Measurements from ENCODE around the gene APOM. TPM values are rescaled to one million over a fixed set of nuclear protein-coding genes. Genes with fewer than 3 reads are reported as not detected.

APOM gene
- total and polyA plus RNA-seq, 11 donors = 0.54 to 6.6 (median 1.8) TPM

DNA sequence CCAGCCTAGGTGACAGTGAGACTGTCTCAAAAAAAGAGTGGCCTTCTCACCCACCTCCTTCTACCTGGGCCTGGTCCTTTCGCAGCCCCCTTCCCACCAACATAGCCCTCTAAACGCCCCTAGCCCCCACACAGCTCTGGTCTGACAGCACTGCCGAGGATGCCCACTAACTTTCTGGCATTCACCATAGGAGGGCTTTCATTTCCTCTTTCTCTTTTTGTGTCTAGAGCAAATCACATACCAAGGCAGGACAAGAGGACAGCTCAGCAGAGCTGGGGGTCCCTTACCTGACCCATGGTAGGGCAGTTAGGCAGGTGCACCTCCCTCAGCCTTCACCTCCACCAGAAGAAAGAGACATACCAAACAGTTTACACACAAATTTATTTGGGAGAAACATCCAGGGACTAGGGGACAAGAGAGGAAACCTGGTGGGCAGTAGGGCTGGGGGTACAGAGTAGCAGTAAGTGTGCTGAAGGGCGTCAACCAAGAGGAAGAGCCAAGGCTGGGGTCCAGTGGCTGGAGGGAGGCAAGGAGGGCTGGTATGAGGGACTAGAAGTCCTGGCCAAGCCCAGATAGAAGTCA lies 20.7 kb downstream of the APOM start:
- DNase-seq (no peak), ATAC-seq (no peak)
- intact Hi-C loops (cut with DNase I) = loop anchor here in 1 of 10 donors (5.0 kb wide), 1 partner anchor 201 kb away; the partner anchor contains the start of gene SLC44A4
- H3K27ac ChIP-seq = no peak overlapping the region
- TF ChIP-seq, protein P1, sequence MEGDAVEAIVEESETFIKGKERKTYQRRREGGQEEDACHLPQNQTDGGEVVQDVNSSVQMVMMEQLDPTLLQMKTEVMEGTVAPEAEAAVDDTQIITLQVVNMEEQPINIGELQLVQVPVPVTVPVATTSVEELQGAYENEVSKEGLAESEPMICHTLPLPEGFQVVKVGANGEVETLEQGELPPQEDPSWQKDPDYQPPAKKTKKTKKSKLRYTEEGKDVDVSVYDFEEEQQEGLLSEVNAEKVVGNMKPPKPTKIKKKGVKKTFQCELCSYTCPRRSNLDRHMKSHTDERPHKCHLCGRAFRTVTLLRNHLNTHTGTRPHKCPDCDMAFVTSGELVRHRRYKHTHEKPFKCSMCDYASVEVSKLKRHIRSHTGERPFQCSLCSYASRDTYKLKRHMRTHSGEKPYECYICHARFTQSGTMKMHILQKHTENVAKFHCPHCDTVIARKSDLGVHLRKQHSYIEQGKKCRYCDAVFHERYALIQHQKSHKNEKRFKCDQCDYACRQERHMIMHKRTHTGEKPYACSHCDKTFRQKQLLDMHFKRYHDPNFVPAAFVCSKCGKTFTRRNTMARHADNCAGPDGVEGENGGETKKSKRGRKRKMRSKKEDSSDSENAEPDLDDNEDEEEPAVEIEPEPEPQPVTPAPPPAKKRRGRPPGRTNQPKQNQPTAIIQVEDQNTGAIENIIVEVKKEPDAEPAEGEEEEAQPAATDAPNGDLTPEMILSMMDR (IDR thresholded peaks at IDR 0.05) = no peak
- no peak for TF ChIP-seq POLR2A (IDR thresholded peaks at IDR 0.05)
- H3K4me3 ChIP-seq = no peak overlapping the region
- H3K36me3 ChIP-seq = peaks cover 0 to 37% (median 23%) of the 10 kb centered on the region in 9 donors
- peaks cover 0 to 14% (median 11%) of the 10 kb centered on the region in 12 donors for H3K4me1 ChIP-seq
- 81 to 90% (median 84%) methylated on average over 4 of the region's 4 CpGs for WGBS, 4 donors
- H3K9me3 ChIP-seq = no peaks in the 10 kb centered on the region
- H3K27me3 ChIP-seq = no peaks in the 10 kb centered on the region

DNA sequence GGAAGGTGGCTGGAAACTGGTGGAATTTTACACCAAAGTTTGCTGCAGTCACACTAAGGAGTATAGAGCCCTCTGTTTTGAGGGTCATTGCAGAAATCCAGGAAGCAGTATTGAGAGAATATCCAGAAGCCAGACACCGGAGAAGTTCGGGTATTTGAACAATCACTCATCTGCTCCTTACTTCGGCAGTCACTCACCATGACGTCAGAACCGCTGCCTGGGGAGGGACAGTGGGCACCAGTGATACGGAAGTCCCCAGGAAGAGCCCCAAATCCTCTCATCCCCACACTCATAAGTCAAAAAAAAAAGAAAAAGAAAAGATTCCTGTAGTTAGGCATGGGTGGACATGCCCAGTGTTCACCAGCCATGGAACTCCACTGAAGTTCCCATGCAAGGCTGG lies 21.2 kb downstream of the APOM start:
- Histone ChIP-seq H3K27me3 (no peaks in the 10 kb centered on the region), H3K9me3 (no peaks in the 10 kb centered on the region), H3K27ac (no peak overlapping the region), H3K4me3 (no peak overlapping the region), H3K36me3 (peaks cover 0 to 32% (median 18%) of the 10 kb centered on the region in 9 donors), H3K4me1 (peaks cover 0 to 19% (median 13%) of the 10 kb centered on the region in 12 donors)
- WGBS, 4 donors = 73 to 83% (median 79%) methylated on average over 6 of the region's 6 CpGs
- intact Hi-C loops (cut with DNase I) = loop anchor here in 1 of 10 donors (5.0 kb wide), 1 partner anchor 200 kb away; the partner anchor contains the start of gene SLC44A4
- DNase-seq (no peak), ATAC-seq (no peak)
- TF ChIP-seq, protein P1 (IDR thresholded peaks at IDR 0.05) = no peak
- no peak for TF ChIP-seq POLR2A (IDR thresholded peaks at IDR 0.05)

DNA sequence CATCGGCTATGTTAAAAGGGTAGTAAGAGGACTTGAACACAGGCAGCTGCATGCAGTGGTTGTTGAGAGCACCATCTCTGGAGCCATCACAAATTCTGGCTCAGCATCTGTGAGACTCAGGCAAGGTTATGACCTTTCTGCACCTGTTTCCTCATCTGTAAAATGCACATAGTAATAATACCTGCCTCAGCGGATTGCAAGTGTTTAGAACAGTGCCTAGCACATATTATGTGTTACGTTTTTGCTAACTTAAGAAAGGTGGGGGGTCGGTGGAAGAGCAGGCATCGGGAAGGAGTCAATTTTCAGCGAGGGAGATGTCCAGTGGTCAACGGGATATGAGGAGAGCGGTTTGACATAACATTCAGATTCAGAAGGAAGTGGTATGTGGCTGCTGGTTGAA lies 22.3 kb downstream of the APOM start:
- peaks cover 0 to 22% (median 8%) of the 10 kb centered on the region in 9 donors for H3K36me3 ChIP-seq
- peaks cover 0 to 21% (median 14%) of the 10 kb centered on the region in 12 donors for H3K4me1 ChIP-seq
- H3K4me3 ChIP-seq = no peak overlapping the region
- WGBS, 4 donors = 77 to 81% (median 78%) methylated on average over 8 of the region's 8 CpGs
- TF ChIP-seq POLR2A (IDR thresholded peaks at IDR 0.05) = no peak
- TF ChIP-seq, protein P1 (IDR thresholded peaks at IDR 0.05) = no peak
- intact Hi-C loops (cut with DNase I) = loop anchor here in 1 of 10 donors (5.0 kb wide), 1 partner anchor 199 kb away; the partner anchor contains the start of gene SLC44A4
- no peaks in the 10 kb centered on the region for H3K9me3 ChIP-seq
- no peak for ATAC-seq
- no peak overlapping the region for H3K27ac ChIP-seq
- no peak for DNase-seq
- no peaks in the 10 kb centered on the region for H3K27me3 ChIP-seq
